Kidney glomerular epithelial cell (primary cell): ENCODE results near the gene HOXC12.

ENCODE experiments used
- DNase-seq: peaks from one replicate; lab custom pipeline; 2025; lab: John Stamatoyannopoulos, UW

Gene HOXC12

GRCh38 chr12:53996240-53997203 is 41.8 kb downstream of the HOXC12 start:
- DNase-seq = peak; percentile 75

- no peak for DNase-seq
Measured at GRCh38 chr12:53997204-53998109, 42.8 kb downstream of the HOXC12 start.

GRCh38 chr12:53998110-53998899 is 43.6 kb downstream of the HOXC12 start:
- no peak for DNase-seq

- no peak for DNase-seq
Measured at GRCh38 chr12:53998900-53999236, 44.2 kb downstream of the HOXC12 start.

GRCh38 chr12:53999559-54000115 is 44.9 kb downstream of the HOXC12 start:
- DNase-seq = peak; percentile 61

- no peak for DNase-seq
Measured at GRCh38 chr12:54000116-54001114, 45.7 kb downstream of the HOXC12 start, which contains the start of gene HOXC9. TSS of gene HOXC9 (plus strand) at chr12:54000161. CDS start at chr12:54000189, 28 bp downstream.

GRCh38 chr12:54001283-54002187 is 46.8 kb downstream of the HOXC12 start:
- no peak for DNase-seq

- no peak for DNase-seq
Measured at GRCh38 chr12:54002278-54002914, 47.7 kb downstream of the HOXC12 start.

- DNase-seq = no peak
Measured at GRCh38 chr12:54002915-54003389, 48.2 kb downstream of the HOXC12 start.

- DNase-seq = no peak
Measured at GRCh38 chr12:54003625-54004024, 48.9 kb downstream of the HOXC12 start.

GRCh38 chr12:54004063-54004840 is 49.5 kb downstream of the HOXC12 start:
- DNase-seq = no peak

- no peak for DNase-seq
Measured at GRCh38 chr12:54004841-54005530, 50.3 kb downstream of the HOXC12 start.

GRCh38 chr12:54005531-54005852 is 50.8 kb downstream of the HOXC12 start:
- no peak for DNase-seq

- DNase-seq = peak; percentile 71
Measured at GRCh38 chr12:54005853-54006558, 51.3 kb downstream of the HOXC12 start.

- DNase-seq = no peak
Measured at GRCh38 chr12:54006559-54007220, 52.0 kb downstream of the HOXC12 start.
